ENCODE results near the gene VMP1.

The VMP1 gene

DNA sequence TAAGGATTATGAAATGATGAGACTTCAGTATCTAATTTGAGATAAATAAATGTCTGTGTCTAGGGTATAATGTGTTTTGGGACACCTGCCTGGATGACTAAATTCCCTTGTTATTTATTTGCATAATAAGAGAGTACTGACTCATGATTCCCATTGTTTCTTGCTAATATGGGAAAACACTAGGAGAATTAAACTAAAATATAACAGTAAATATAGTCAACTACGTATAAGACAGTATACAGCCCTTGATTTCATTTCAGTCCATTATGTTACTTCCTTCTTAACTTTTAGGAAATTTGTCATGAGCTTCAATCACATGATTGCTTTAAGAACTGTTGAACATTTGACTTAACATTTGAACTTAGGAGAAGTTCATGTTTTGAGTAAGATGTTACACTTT, 62.4 kb downstream of the VMP1 start:
- no peak for DNase-seq (ENCODE audit: low read depth in 1 of 2, low spot score in 1 of 2)
- Histone ChIP-seq H3K27ac (replicated peaks) (peak overlapping the region; percentile 9), H3K4me3 (replicated peaks; ENCODE audit: insufficient read depth, low read length) (no peak overlapping the region), H3K27me3 (ENCODE audit: insufficient read depth, poor library complexity, severe bottlenecking) (no peaks in the 10 kb centered on the region)
- TF ChIP-seq POLR2AphosphoS5 (IDR thresholded peaks at IDR 0.05; ENCODE audit: low read depth) (no peak), SPI1 (IDR thresholded peaks at IDR 0.05; ENCODE audit: borderline replicate concordance, low read depth) (no peak), GABPA (IDR thresholded peaks at IDR 0.05; ENCODE audit: low read depth) (no peak)
- TF ChIP-seq, protein P1, sequence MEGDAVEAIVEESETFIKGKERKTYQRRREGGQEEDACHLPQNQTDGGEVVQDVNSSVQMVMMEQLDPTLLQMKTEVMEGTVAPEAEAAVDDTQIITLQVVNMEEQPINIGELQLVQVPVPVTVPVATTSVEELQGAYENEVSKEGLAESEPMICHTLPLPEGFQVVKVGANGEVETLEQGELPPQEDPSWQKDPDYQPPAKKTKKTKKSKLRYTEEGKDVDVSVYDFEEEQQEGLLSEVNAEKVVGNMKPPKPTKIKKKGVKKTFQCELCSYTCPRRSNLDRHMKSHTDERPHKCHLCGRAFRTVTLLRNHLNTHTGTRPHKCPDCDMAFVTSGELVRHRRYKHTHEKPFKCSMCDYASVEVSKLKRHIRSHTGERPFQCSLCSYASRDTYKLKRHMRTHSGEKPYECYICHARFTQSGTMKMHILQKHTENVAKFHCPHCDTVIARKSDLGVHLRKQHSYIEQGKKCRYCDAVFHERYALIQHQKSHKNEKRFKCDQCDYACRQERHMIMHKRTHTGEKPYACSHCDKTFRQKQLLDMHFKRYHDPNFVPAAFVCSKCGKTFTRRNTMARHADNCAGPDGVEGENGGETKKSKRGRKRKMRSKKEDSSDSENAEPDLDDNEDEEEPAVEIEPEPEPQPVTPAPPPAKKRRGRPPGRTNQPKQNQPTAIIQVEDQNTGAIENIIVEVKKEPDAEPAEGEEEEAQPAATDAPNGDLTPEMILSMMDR (IDR thresholded peaks at IDR 0.05; ENCODE audit: insufficient read depth, low read length), result no peak
- TF ChIP-seq, protein P2, sequence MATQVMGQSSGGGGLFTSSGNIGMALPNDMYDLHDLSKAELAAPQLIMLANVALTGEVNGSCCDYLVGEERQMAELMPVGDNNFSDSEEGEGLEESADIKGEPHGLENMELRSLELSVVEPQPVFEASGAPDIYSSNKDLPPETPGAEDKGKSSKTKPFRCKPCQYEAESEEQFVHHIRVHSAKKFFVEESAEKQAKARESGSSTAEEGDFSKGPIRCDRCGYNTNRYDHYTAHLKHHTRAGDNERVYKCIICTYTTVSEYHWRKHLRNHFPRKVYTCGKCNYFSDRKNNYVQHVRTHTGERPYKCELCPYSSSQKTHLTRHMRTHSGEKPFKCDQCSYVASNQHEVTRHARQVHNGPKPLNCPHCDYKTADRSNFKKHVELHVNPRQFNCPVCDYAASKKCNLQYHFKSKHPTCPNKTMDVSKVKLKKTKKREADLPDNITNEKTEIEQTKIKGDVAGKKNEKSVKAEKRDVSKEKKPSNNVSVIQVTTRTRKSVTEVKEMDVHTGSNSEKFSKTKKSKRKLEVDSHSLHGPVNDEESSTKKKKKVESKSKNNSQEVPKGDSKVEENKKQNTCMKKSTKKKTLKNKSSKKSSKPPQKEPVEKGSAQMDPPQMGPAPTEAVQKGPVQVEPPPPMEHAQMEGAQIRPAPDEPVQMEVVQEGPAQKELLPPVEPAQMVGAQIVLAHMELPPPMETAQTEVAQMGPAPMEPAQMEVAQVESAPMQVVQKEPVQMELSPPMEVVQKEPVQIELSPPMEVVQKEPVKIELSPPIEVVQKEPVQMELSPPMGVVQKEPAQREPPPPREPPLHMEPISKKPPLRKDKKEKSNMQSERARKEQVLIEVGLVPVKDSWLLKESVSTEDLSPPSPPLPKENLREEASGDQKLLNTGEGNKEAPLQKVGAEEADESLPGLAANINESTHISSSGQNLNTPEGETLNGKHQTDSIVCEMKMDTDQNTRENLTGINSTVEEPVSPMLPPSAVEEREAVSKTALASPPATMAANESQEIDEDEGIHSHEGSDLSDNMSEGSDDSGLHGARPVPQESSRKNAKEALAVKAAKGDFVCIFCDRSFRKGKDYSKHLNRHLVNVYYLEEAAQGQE (IDR thresholded peaks at IDR 0.05; ENCODE audit: insufficient replicate concordance, low read depth), result no peak

DNA sequence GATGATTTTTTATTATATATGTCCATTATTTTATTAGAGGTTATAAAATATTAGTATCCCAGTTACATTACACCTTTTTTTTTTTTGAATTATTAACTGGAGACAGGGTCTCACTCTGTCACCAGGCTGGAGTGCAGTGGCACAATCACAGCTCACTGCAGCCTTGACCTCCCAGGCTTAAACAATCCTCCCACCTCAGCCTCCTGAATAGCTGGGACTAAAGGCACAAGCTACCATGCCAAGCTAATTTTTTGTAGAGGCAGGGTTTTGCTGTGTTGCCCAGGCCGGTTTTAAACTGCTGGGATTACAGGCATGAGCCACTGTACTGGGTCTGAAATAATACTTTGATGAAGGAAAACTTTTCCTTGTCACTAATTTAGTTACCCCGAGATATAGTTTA, 63.6 kb downstream of the VMP1 start:
- Histone ChIP-seq H3K4me3 (replicated peaks; ENCODE audit: insufficient read depth, low read length) (no peak overlapping the region), H3K27ac (replicated peaks) (peak overlapping the region; percentile 8; the same call in 1 of the 2 replicates), H3K27me3 (ENCODE audit: insufficient read depth, poor library complexity, severe bottlenecking) (no peaks in the 10 kb centered on the region)
- TF ChIP-seq GABPA (IDR thresholded peaks at IDR 0.05; ENCODE audit: low read depth), result no peak
- TF ChIP-seq, protein P2 (IDR thresholded peaks at IDR 0.05; ENCODE audit: insufficient replicate concordance, low read depth), result no peak
- no peak for TF ChIP-seq SPI1 (IDR thresholded peaks at IDR 0.05; ENCODE audit: borderline replicate concordance, low read depth)
- no peak for TF ChIP-seq POLR2AphosphoS5 (IDR thresholded peaks at IDR 0.05; ENCODE audit: low read depth)
- TF ChIP-seq, protein P1 (IDR thresholded peaks at IDR 0.05; ENCODE audit: insufficient read depth, low read length), result no peak
- DNase-seq (ENCODE audit: low read depth in 1 of 2, low spot score in 1 of 2), result no peak

DNA sequence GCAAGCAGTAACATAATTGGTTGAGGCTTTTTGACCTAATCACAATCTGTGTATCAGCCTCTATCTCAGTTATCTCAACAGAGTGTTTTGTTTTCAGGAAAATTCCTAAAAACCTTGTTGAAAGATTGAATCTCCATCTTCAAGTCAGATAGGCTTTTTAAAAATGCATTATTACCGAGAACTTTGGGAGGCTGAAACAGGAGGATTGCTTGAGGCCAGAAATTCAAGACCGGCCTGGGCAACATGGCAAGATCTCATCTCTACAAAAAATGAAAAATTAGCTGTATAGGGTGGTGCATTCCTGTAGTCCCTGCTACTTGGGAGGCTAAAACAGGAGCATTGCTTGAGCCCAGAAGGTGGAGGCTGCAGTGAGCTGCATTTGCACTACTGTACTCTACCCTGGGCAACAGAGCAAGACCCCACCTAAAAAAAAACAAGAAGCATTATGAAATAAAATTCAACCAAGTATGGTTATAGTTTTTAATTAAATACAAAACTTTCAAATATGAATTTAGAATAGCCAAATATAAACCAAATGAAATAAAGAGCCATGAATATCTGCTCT, 68.4 kb downstream of the VMP1 start:
- no peak for DNase-seq (ENCODE audit: low read depth in 1 of 2, low spot score in 1 of 2)
- TF ChIP-seq SPI1 (IDR thresholded peaks at IDR 0.05; ENCODE audit: borderline replicate concordance, low read depth) (no peak), GABPA (IDR thresholded peaks at IDR 0.05; ENCODE audit: low read depth) (no peak), POLR2AphosphoS5 (IDR thresholded peaks at IDR 0.05; ENCODE audit: low read depth) (no peak)
- TF ChIP-seq, protein P2 (IDR thresholded peaks at IDR 0.05; ENCODE audit: insufficient replicate concordance, low read depth), result no peak
- TF ChIP-seq, protein P1 (IDR thresholded peaks at IDR 0.05; ENCODE audit: insufficient read depth, low read length), result no peak
- Histone ChIP-seq H3K27ac (replicated peaks) (no peak overlapping the region), H3K27me3 (ENCODE audit: insufficient read depth, poor library complexity, severe bottlenecking) (no peaks in the 10 kb centered on the region), H3K4me3 (replicated peaks; ENCODE audit: insufficient read depth, low read length) (no peak overlapping the region)
